GM19324 (cell line): ENCODE measurements around the gene ERBB4.

Experiments used
- ATAC-seq: cut with Tn5 transposase; IDR thresholded peaks from one replicate; pipeline ENCODE4 v1.9.1; 2021; ENCODE audit warnings: mild to moderate bottlenecking, moderate library complexity; ENCODE audit not compliant: unreplicated experiment, low FRiP score

The ERBB4 gene

DNA sequence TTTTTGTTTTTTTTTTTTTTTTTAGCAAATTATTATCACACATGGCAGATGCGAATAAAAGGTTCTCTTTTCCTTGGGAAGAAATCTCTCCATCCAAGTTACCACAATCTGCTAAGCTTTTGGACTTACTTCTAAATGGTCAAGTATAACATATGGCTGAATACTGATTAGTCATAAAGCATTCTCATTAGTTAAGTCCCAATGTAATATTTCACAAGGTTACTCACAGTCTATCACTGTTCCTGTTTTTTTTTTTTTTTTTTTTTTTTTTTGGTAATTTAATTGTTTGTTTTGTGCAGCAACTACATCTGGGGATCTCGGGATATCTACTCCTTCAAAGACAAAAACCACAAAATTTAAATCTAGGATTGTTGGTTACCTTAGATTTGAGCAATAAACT is 1210.5 kb downstream of the ERBB4 start:
- ATAC-seq, result no peak
